GM12878 (cell line): ENCODE measurements around the gene MAN2A2. TPM values are rescaled to one million over a fixed set of nuclear protein-coding genes. Genes with fewer than 3 reads are reported as not detected.

Experiments
- BACH1 ChIP-seq: fragments of 450-650 bp; IDR thresholded peaks from 2 replicates; pipeline ENCODE4 v1.6.1; 2017; ENCODE audit warnings: mild to moderate bottlenecking, borderline replicate concordance
- BCL11A ChIP-seq: IDR thresholded peaks from 2 replicates; pipeline ENCODE4 v1.6.1; 2011; ENCODE audit warnings: low read depth, low read length
- BRCA1 ChIP-seq: IDR thresholded peaks from 2 replicates; pipeline ENCODE4 v1.6.1; 2011; ENCODE audit warnings: low read depth, low read length, improper control_type of control experiment
- CBX5 ChIP-seq: sonication (generic); IDR thresholded peaks from 2 replicates; pipeline ENCODE4 v1.6.1; 2016; ENCODE audit warnings: low read depth, moderate library complexity, mild to moderate bottlenecking, inconsistent platforms
- CREM ChIP-seq: IDR thresholded peaks from 2 replicates; pipeline ENCODE4 v1.6.1; 2014; ENCODE audit warnings: antibody characterized with exemption, low read depth
- GATAD2B ChIP-seq: fragments of 450-650 bp; conservative IDR thresholded peaks from 2 replicates; pipeline ENCODE4 v1.6.1; 2017; ENCODE audit warnings: low read depth, mild to moderate bottlenecking, moderate library complexity
- HDGF ChIP-seq: fragments of 450-650 bp; IDR thresholded peaks from 2 replicates; pipeline ENCODE4 v1.6.1; 2016; ENCODE audit warnings: antibody characterized with exemption
- IRF4 ChIP-seq: IDR thresholded peaks from 2 replicates; pipeline ENCODE4 v1.6.1; 2011; ENCODE audit warnings: low read depth, low read length
- JUND ChIP-seq: IDR thresholded peaks from 2 replicates; pipeline ENCODE4 v1.6.1; 2012; ENCODE audit warnings: low read depth, mild to moderate bottlenecking, low read length, improper control_type of control experiment, moderate library complexity
- LARP7 ChIP-seq: fragments of 450-650 bp; IDR thresholded peaks from 2 replicates; pipeline ENCODE4 v1.6.1; 2017; ENCODE audit warnings: mild to moderate bottlenecking
- MEF2A ChIP-seq: IDR thresholded peaks from 2 replicates; pipeline ENCODE4 v1.6.1; 2011; ENCODE audit warnings: low read depth, mild to moderate bottlenecking, low read length, moderate library complexity; ENCODE audit not compliant: insufficient read depth
- MYC ChIP-seq: IDR thresholded peaks from 2 replicates; pipeline ENCODE4 v1.6.1; 2011; ENCODE audit warnings: mild to moderate bottlenecking, low read length, moderate library complexity, inconsistent platforms; ENCODE audit not compliant: insufficient read depth, insufficient replicate concordance, insufficient read length, severe bottlenecking
- NKRF ChIP-seq: fragments of 450-650 bp; conservative IDR thresholded peaks from 2 replicates; pipeline ENCODE4 v1.6.1; 2017; ENCODE audit warnings: mild to moderate bottlenecking, moderate library complexity
- POLR2A ChIP-seq: IDR thresholded peaks from 2 replicates; pipeline ENCODE4 v1.6.1; 2011; ENCODE audit warnings: low read depth, mild to moderate bottlenecking, low read length
- POLR2AphosphoS5 ChIP-seq: IDR thresholded peaks from 2 replicates; pipeline ENCODE4 v1.6.1; 2011; ENCODE audit warnings: mild to moderate bottlenecking, low read length, inconsistent platforms
- SMC3 ChIP-seq: IDR thresholded peaks from 2 replicates; pipeline ENCODE4 v1.6.1; 2011; ENCODE audit warnings: low read length, improper control_type of control experiment, borderline replicate concordance
- SREBF1 ChIP-seq: IDR thresholded peaks from 2 replicates; pipeline ENCODE4 v1.6.1; 2012; ENCODE audit warnings: mild to moderate bottlenecking, low read length
- STAT3 ChIP-seq: IDR thresholded peaks from 2 replicates; pipeline ENCODE4 v1.6.1; 2011; ENCODE audit warnings: low read depth, low read length, improper control_type of control experiment
- SUPT20H ChIP-seq: IDR thresholded peaks from 2 replicates; pipeline ENCODE4 v1.6.1; 2011; ENCODE audit warnings: low read depth, mild to moderate bottlenecking, low read length, moderate library complexity, borderline replicate concordance; ENCODE audit not compliant: control insufficient read depth
- TAF1 ChIP-seq: IDR thresholded peaks from 2 replicates; pipeline ENCODE4 v1.6.1; 2011; ENCODE audit warnings: mild to moderate bottlenecking, low read depth, low read length, borderline replicate concordance
- TARDBP ChIP-seq: IDR thresholded peaks from 2 replicates; pipeline ENCODE4 v1.6.1; 2016; ENCODE audit warnings: borderline replicate concordance
- TCF12 ChIP-seq: IDR thresholded peaks from 2 replicates; pipeline ENCODE4 v1.6.1; 2011; ENCODE audit warnings: low read depth, mild to moderate bottlenecking, low read length
- YY1 ChIP-seq: IDR thresholded peaks from 2 replicates; pipeline ENCODE4 v1.6.1; 2011; ENCODE audit warnings: low read depth, mild to moderate bottlenecking, low read length
- ZNF217 ChIP-seq: fragments of 450-650 bp; IDR thresholded peaks from 2 replicates; pipeline ENCODE4 v1.6.1; 2017; ENCODE audit warnings: antibody characterized with exemption, mild to moderate bottlenecking
- polyA plus RNA-seq, 11 experiments: library from polyadenylated mRNA; depleted of rRNA in 4 of 11; unstranded in 6 of 11; stranded (reverse) in 5 of 11; fragments of >200 nt; fragmentation: Nextera tagmentation in 4 of 11; fragmentation: Illumina TruSeq in 1 of 11; extraction: Ambion mirVana in 4 of 11; extraction: Trizol in 1 of 11; gene quantifications; 1 replicate in 1 of 11; 2 replicates in 10 of 11; pipeline versions ENCODE4 v1.2.1 to v1.2.3, GENCODE V29; 2011 to 2016; ENCODE audit warnings: inconsistent platforms in 2 of 11, missing spikeins in 2 of 11, low read depth in 1 of 11
- total RNA-seq, 4 experiments: library from RNA; depleted of rRNA in 3 of 4; stranded (reverse); fragments of >200 nt in 3 of 4; fragmentation: Illumina TruSeq in 1 of 4; extraction: Trizol in 1 of 4; gene quantifications; 2 replicates each; pipeline versions ENCODE4 v1.2.1 to v1.2.3, GENCODE V29; 2013 to 2021
- TF ChIP-seq, protein P1 (sequence below): IDR thresholded peaks from 2 replicates; pipeline ENCODE4 v1.6.1; 2011; ENCODE audit warnings: mild to moderate bottlenecking, low read depth, low read length, moderate library complexity; ENCODE audit not compliant: insufficient replicate concordance
- TF ChIP-seq, protein P2 (sequence below): fragments of 150-350 bp; IDR thresholded peaks from 2 replicates; pipeline ENCODE4 v1.6.1; 2016; ENCODE audit warnings: low read depth, low read length

The MAN2A2 gene
- total and polyA plus RNA-seq, 10 of the 15 experiments (the other 5 are each of a cell fraction or from before 2014, with no cell fraction given): 4.2 to 79.4 (median 23.2) TPM

DNA sequence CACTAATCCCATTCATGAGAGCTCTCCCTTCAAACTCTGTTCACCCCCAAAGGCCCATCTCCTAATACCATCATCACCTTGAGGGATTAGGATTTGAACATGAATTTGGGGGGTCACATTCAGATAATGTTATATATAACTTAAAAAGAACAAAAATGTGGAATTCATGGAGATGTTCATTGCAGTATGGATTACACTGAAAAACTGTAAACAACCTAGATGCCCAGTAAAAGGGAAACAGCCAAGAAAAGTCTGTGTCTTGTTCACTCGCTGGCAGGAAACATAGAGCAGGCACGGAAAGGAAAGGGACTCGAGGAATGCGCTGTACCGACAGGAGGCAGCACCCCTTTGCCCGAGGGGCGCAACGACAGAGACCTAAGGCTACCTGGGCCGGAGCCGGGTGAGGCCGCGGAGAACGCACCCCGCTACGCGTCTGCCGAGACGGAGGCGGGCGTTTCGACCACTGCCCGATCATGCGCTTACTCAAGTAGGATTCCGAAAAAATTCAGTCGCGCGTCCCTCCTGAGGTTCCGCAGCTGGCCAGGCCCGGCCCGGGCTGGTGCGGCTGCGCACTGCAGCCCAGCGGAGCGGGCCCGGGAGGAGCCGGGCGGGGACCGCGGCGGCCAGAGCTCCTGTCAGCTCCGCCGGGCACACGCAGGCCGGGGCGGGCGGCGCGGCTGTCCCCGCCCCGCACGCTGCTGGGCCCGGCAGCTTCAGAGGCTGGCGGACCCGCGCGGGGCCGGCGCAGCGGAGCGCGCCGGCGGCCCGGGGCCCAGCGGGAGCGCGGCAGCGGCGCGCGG lies 862 bp upstream of the MAN2A2 start (continued):
- peak; percentile 82 for TF ChIP-seq NKRF
- 0 out of 2 replicates have a peak, but pooled peaks have one; percentile 46 for TF ChIP-seq IRF4
- peak; percentile 44; the same call in 1 of the 2 replicates for TF ChIP-seq BACH1
- TF ChIP-seq JUND: no peak
- no peak for TF ChIP-seq MEF2A
- no peak for TF ChIP-seq BRCA1
- TF ChIP-seq MYC: no peak
- TF ChIP-seq TARDBP: no peak
- 0 out of 2 replicates have a peak, but pooled peaks have one; percentile 26 for TF ChIP-seq CBX5
- TF ChIP-seq SREBF1: no peak
- TF ChIP-seq, protein P1, sequence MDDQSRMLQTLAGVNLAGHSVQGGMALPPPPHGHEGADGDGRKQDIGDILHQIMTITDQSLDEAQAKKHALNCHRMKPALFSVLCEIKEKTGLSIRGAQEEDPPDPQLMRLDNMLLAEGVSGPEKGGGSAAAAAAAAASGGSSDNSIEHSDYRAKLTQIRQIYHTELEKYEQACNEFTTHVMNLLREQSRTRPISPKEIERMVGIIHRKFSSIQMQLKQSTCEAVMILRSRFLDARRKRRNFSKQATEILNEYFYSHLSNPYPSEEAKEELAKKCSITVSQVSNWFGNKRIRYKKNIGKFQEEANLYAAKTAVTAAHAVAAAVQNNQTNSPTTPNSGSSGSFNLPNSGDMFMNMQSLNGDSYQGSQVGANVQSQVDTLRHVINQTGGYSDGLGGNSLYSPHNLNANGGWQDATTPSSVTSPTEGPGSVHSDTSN: no peak
- peak; percentile 88 for TF ChIP-seq LARP7
- TF ChIP-seq GATAD2B: peak; percentile 68
- 0 out of 2 replicates have a peak, but pooled peaks have one; percentile 44 for TF ChIP-seq POLR2AphosphoS5
- TF ChIP-seq, protein P2, sequence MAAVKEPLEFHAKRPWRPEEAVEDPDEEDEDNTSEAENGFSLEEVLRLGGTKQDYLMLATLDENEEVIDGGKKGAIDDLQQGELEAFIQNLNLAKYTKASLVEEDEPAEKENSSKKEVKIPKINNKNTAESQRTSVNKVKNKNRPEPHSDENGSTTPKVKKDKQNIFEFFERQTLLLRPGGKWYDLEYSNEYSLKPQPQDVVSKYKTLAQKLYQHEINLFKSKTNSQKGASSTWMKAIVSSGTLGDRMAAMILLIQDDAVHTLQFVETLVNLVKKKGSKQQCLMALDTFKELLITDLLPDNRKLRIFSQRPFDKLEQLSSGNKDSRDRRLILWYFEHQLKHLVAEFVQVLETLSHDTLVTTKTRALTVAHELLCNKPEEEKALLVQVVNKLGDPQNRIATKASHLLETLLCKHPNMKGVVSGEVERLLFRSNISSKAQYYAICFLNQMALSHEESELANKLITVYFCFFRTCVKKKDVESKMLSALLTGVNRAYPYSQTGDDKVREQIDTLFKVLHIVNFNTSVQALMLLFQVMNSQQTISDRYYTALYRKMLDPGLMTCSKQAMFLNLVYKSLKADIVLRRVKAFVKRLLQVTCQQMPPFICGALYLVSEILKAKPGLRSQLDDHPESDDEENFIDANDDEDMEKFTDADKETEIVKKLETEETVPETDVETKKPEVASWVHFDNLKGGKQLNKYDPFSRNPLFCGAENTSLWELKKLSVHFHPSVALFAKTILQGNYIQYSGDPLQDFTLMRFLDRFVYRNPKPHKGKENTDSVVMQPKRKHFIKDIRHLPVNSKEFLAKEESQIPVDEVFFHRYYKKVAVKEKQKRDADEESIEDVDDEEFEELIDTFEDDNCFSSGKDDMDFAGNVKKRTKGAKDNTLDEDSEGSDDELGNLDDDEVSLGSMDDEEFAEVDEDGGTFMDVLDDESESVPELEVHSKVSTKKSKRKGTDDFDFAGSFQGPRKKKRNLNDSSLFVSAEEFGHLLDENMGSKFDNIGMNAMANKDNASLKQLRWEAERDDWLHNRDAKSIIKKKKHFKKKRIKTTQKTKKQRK: no peak
- peak; percentile 34; the same call in 1 of the 2 replicates for TF ChIP-seq TAF1
- TF ChIP-seq TCF12: peak; percentile 78
- no peak for TF ChIP-seq SUPT20H
- TF ChIP-seq ZNF217: no peak
- TF ChIP-seq POLR2A: peak; percentile 75
- TF ChIP-seq HDGF: no peak
- peak; percentile 18; the same call in 1 of the 2 replicates for TF ChIP-seq YY1
- TF ChIP-seq SMC3: peak; percentile 67; the same call in 1 of the 2 replicates
- TF ChIP-seq CREM: no peak
- TF ChIP-seq BCL11A: peak; percentile 18; the same call in 1 of the 2 replicates
- TF ChIP-seq STAT3: no peak
